BE2C (cell line): ENCODE measurements around the gene AGBL4.

Experiments used
- DNase-seq: peaks from one replicate; pipeline ENCODE4 v3.0.0-alpha.2; 2020
- H3K27me3 ChIP-seq: fragments of 250-450 bp; sonication (Bioruptor Pico); 2 replicates; pipeline ENCODE4 v1.5.1; 2020; ENCODE audit warnings: mild to moderate bottlenecking
- H3K36me3 ChIP-seq: fragments of 250-450 bp; sonication (Bioruptor Pico); 2 replicates; pipeline ENCODE4 v1.5.1; 2020; ENCODE audit warnings: mild to moderate bottlenecking
- H3K4me1 ChIP-seq: fragments of 250-450 bp; sonication (Bioruptor Pico); 2 replicates; pipeline ENCODE4 v1.5.1; 2020
- H3K4me3 ChIP-seq: 2 replicates; pipeline ENCODE4 v1.5.1; 2011; ENCODE audit warnings: low read depth, low read length
- H3K9me3 ChIP-seq: fragments of 250-450 bp; sonication (Bioruptor Pico); 2 replicates; pipeline ENCODE4 v1.5.1; 2020
- TF ChIP-seq, protein P1 (sequence below): IDR thresholded peaks from 2 replicates; pipeline ENCODE4 v1.5.1; 2012; ENCODE audit warnings: mild to moderate bottlenecking, low read depth, low read length

Gene AGBL4

DNA sequence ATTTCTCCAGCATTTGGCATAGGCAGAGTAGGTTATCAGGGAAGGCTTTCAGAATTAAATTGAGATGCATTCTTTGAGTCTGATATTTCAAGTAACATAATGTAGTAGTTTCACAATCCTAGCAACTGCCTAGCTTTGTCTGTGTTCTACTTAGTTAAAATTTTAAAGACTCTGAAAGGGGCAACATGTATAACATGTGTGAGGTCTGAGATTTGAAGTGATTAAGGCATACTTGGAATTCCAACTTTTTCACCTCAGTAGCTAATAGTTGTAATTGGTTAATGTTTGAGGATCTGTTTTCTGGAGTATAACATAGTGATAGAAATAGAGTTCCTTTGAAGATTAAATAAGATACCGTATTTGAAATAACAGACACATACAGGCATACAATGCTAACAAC is 911.8 kb downstream of the AGBL4 start:
- H3K9me3 ChIP-seq = no peaks in the 10 kb centered on the region
- TF ChIP-seq, protein P1, sequence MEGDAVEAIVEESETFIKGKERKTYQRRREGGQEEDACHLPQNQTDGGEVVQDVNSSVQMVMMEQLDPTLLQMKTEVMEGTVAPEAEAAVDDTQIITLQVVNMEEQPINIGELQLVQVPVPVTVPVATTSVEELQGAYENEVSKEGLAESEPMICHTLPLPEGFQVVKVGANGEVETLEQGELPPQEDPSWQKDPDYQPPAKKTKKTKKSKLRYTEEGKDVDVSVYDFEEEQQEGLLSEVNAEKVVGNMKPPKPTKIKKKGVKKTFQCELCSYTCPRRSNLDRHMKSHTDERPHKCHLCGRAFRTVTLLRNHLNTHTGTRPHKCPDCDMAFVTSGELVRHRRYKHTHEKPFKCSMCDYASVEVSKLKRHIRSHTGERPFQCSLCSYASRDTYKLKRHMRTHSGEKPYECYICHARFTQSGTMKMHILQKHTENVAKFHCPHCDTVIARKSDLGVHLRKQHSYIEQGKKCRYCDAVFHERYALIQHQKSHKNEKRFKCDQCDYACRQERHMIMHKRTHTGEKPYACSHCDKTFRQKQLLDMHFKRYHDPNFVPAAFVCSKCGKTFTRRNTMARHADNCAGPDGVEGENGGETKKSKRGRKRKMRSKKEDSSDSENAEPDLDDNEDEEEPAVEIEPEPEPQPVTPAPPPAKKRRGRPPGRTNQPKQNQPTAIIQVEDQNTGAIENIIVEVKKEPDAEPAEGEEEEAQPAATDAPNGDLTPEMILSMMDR = no peak
- DNase-seq = no peak

DNA sequence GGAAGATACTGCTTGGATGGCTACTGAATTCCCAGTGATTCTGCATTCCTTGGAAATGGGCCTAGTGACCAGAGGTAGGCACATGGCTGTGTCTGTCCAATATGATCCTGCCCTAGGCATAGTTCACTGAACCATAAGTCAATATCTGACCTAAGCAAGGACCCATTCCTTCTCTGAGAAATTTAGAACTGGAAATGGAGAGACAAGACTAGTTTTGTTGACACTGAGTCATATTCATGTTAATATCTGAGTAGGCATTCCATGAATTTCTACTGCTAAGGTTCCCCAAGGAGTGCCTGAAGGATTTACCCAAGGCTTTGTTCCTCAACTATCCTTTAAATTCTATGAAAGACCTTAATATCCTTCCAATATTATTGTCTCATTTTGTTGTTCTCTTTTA is 917.3 kb downstream of the AGBL4 start:
- H3K4me1 ChIP-seq = no peaks in the 10 kb centered on the region
- no peaks in the 10 kb centered on the region for H3K27me3 ChIP-seq
- no peaks in the 10 kb centered on the region for H3K9me3 ChIP-seq
- no peak for DNase-seq
- no peak overlapping the region for H3K4me3 ChIP-seq
- TF ChIP-seq, protein P1 = no peak
- no peaks in the 10 kb centered on the region for H3K36me3 ChIP-seq

More for the DNA sequence above, 911.8 kb downstream of the AGBL4 start:
- Histone ChIP-seq H3K27me3 (no peaks in the 10 kb centered on the region), H3K36me3 (no peaks in the 10 kb centered on the region), H3K4me3 (no peak overlapping the region), H3K4me1 (no peaks in the 10 kb centered on the region)

DNA sequence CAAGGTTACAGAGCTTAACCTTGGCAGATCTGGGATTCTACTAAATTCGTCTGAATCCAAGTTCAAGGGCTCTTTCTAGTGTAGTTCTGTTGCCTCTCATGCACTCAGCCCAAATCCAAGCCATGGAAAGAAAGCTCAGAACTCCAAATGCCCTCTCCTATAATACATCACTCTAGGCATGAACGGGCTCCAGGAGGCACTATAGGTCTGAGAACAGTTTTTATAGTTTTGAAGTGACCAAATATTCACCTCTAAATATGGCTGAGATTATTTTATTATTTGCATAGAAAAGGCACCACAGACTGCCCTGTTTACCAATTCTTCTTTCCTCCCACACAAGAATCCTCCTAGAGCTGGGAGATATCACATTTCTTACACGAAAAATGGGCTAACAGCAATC is 919.2 kb downstream of the AGBL4 start:
- H3K4me3 ChIP-seq = no peak overlapping the region
- TF ChIP-seq, protein P1 = no peak
- H3K36me3 ChIP-seq = no peaks in the 10 kb centered on the region
- no peak for DNase-seq
- H3K4me1 ChIP-seq = no peaks in the 10 kb centered on the region
- H3K9me3 ChIP-seq = no peaks in the 10 kb centered on the region
- no peaks in the 10 kb centered on the region for H3K27me3 ChIP-seq

DNA sequence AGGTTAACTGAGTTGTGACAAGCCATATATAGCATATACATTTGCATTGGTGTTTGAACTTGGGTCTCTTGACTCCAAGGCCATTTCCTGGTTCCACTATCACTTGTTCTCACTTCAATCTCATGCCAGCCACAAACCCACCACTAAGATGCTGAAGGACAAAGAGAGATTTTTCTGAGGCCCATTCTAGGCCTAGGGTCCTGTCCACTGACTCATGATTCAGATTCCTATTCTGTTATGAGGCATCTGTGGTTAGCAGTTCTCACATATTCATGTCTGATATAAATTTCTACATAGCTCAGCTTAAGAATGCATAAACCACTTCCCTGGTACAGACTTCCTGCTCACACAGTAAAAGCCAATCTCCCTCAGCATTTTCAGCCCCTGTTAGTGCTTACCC is 921.0 kb downstream of the AGBL4 start:
- Histone ChIP-seq H3K27me3 (no peaks in the 10 kb centered on the region), H3K4me3 (no peak overlapping the region), H3K36me3 (no peaks in the 10 kb centered on the region), H3K4me1 (no peaks in the 10 kb centered on the region), H3K9me3 (no peaks in the 10 kb centered on the region)
- TF ChIP-seq, protein P1 = no peak
- DNase-seq = no peak

DNA sequence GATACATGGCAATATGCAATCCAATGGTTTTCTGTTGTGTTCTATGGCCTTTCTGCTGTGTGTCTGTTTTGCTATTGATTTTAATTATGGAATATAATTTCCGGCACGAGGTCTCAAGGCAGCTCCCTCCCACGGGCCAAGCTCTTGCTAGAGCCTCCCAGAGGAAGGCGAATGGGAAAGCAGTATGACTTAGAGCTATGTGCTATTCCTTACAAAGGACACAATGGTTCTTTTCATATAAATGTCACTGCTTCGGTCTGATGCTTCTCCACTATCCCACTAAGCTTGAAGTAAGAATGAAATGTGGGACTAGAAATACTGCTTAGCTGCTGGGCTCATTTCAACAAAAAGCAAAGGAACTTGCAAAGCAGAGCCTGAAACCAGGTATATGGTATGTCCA is 924.9 kb downstream of the AGBL4 start:
- Histone ChIP-seq H3K36me3 (no peaks in the 10 kb centered on the region), H3K9me3 (no peaks in the 10 kb centered on the region), H3K4me3 (no peak overlapping the region), H3K27me3 (no peaks in the 10 kb centered on the region), H3K4me1 (no peaks in the 10 kb centered on the region)
- TF ChIP-seq, protein P1 = no peak
- no peak for DNase-seq

DNA sequence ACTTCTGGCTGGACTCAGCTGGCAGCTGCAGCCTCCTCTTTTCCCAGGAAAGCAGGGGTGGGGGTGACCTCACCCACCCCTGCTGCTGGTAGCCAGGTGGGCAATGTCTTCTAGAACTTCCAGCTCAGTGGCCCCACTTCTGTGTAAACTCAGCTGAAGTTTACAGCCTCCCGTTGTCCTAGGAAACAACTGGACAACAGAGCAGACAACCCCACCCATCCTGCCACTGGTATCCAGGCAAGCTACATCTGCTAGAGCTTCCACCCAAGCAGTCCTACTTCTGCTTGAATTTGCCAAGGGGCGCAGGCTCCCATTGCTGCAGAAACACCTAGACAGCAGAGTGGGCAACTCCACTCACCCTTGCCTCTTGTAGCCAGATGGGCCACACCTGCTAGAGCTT is 937.4 kb downstream of the AGBL4 start:
- TF ChIP-seq, protein P1 = no peak
- no peaks in the 10 kb centered on the region for H3K27me3 ChIP-seq

More for the DNA sequence above, 937.4 kb downstream of the AGBL4 start:
- no peak for DNase-seq
- H3K36me3 ChIP-seq = no peaks in the 10 kb centered on the region
- no peak overlapping the region for H3K4me3 ChIP-seq
- H3K9me3 ChIP-seq = no peaks in the 10 kb centered on the region
- no peaks in the 10 kb centered on the region for H3K4me1 ChIP-seq
